C1 segment of cervical spinal cord (tissue), 14 donors: ENCODE data around the gene AFM.
A peak's percentile ranks its signal among the peaks of the same experiment; 100 is the strongest.

Source experiments
- DNase-seq, 14 donors: peaks; one replicate each; lab custom pipeline; 2025; lab: John Stamatoyannopoulos, UW

Gene AFM

DNA sequence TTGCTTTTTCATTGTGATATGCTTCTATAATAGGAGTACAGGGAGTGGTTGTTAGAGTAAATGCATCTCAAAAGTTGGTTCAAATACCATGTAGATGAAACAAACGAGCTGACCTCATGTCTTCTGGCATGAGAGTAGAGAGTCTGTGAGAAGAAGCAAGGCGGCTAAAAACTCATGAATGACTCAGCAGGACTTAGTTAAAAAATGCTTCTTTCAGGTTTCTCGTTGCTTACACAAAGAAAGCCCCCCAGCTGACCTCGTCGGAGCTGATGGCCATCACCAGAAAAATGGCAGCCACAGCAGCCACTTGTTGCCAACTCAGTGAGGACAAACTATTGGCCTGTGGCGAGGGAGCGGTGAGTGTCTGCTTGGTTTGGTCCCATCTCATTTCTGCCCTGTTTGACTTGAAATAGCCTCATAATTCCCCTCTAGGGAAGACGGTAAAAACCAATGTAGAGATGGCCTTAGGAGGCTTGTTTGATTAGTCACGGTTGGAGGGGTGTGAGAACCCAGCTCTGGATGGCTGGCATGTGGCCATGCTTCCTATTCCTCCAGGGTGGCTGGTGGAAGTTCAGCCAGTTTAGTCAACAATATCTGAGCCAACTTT lies 31.0 kb upstream of the AFM start:
- peak in 1 of 14 donors; percentile 12 for DNase-seq

DNA sequence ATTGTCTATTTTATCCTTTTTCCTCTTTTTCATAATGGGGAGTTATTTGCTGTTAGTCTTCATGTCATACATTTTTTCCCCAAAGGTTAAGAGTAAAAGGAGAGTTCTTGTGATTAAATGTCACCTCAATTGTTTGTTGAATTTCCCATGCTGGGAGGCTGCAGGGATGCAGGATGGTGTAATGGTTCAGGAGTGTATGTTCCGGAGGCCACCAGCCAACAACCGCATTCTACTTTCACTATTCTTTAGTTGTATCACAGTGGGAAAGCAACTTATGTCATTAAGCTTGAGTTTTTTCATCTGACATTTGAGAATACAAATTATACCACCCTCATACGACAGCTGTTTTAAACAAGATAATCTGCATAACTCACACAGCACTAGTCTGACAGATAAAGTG lies 30.1 kb upstream of the AFM start:
- DNase-seq: no peak

DNA sequence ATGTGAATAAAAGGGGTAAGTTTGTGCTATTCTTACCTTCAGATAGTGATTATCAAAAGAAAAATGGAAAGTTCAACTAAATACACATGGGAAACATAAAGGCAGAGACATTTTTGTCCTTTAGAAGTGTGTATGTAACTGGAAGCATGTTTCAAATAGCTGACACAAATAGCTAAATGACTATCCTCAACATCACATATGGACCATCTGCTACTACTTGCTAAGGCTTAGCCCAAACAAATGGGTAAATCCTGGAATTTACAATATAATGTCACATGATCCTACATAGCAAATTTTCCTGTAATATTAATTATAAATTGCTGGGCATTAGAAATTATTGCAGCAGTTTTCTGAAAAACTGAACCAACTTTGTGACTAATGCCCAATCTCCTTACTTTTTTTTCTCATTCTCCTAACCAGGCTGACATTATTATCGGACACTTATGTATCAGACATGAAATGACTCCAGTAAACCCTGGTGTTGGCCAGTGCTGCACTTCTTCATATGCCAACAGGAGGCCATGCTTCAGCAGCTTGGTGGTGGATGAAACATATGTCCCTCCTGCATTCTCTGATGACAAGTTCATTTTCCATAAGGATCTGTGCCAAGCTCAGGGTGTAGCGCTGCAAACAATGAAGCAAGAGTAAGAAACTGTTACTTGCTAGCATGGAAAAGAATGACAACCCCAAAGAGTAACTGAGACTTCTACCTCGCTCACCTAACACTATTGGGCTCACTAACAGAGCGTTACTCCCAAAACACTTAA lies 29.4 kb upstream of the AFM start:
- DNase-seq: peak in 1 of 14 donors; percentile 28

DNA sequence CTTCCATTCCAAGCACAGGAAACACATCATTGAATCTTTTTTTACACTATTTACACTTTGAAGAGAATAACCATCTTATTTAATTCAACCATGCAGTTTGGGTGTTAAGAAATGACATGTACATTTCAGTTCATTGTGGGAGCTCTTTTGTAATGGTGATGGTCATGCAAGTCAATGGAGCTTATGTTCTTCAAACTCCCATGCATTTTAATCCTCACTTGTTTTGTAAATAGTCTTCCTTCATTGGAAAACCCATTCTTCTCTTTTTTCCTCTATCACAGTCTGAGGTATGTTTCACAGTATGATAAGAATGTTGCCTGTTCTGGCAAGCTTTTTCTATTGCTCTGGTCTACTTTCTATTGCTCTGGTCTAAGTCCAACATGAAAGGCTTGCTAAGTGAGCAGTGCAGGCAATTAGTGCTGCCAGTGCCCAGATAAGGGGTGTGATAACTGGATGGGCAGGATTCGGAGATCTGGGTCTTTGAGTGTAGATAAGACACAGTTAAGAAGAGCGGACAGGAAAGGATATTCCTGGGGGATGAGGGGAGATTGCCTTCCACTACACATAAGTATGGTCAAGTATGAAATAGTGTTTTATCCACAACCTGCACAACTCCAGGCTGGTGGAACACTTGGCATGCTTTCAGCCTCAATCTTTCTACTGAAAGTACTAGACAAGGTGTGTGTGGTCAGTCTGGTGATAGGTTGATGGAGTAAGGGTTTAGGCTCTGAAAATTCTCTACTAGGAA lies 28.4 kb upstream of the AFM start:
- DNase-seq: no peak

DNA sequence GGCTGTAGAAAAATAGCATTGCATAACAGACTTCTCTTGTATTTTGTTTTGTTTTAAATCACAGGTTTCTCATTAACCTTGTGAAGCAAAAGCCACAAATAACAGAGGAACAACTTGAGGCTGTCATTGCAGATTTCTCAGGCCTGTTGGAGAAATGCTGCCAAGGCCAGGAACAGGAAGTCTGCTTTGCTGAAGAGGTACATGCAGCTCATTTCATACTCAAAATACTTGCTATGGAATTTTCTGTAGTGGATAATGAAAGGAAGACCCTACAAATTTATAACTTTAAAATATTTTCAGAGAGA lies 27.9 kb upstream of the AFM start:
- peak in 1 of 14 donors; percentile 2 for DNase-seq

DNA sequence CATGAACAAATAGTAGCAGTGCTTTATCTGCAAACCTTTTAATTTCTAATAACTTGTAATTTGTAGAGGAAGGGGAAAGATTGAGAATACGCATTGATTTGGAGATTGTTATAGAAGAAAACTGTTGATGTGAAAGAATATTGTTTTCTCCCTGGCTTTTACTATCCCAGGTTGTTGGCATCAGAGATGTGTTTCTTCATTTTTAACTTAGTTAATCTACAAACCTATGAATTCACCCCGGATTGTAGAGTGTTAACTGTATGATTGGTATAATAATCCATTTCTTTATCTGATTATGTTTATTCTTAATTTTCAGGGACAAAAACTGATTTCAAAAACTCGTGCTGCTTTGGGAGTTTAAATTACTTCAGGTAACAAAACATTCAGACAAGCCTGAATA lies 26.6 kb upstream of the AFM start:
- DNase-seq: no peak

DNA sequence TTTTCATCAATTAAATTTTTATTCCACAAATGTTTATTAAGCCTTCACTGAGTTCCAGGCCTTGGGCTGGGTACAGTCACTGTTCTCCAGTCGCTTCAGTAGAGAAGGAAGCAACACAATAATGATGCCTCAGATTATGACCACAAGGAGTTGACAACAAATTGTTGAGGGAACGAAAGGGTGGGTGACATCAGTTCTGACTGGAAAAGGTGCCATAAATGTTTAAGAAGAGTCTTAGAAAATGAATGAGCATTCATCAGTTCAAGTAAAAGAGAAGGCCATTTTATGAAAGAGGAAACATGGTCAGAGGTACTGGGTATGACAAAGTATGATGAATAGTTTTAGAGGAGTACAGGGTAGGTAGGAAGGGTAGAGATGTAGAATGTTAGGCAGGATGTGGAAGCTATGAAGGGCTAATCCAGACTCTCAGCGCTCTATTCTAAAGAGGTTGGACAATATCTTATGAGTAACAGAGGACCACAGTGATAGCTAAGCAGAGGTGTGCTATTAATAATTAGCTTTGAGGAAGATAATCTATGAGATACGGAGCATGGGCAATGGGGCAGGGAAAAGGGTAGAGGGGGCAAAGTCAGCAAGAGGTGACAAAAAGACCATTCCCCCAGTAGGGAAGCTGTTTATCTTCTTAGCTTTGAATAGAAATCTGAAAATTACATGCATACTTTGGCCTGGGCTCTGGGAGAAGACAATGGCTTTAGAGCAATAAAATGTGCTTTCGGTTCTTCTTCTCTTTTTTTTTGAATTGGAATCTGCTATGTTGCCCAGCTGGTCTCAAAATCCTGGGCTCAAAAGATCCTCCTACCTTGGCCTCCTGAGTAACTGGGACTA lies 25.1 kb upstream of the AFM start:
- no peak for DNase-seq

DNA sequence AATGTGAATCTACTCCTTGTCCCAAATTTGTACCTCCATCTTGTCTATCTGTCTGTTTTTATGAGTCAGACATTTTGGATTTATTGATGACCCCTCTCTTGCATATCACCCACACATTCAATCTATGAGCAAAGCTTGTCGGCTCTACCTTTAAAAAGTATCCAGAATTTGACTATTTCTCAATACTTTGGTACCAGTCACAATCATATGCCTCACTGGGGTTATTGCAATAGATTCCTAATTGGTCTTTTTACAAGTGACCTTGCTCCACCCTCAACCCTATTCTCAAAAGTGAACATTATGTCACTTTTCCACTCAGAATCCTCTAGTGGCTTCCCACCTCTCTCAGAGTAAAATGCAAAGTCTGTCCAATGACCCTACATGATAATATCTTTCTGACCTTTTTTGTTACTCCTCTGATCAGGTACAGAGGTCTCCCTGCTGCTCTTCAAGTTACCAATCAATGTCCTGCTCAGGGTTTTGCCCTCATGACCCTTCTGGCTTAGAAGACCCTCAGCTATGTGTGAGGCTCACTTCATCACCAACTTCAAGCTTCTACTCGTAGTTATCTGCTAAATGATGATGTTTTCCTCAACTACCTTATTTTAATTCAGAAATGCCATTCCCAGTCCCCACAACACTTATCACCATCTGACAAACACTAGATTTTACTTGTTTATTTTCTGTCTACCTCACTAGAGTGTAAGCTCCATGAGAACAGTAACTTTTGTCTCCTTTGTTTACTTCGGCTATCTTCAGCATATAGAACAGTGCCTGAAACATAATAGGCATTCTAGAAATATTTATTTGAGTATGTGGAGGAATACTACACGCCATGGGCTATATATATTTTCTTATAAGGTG lies 23.1 kb upstream of the AFM start:
- no peak for DNase-seq

DNA sequence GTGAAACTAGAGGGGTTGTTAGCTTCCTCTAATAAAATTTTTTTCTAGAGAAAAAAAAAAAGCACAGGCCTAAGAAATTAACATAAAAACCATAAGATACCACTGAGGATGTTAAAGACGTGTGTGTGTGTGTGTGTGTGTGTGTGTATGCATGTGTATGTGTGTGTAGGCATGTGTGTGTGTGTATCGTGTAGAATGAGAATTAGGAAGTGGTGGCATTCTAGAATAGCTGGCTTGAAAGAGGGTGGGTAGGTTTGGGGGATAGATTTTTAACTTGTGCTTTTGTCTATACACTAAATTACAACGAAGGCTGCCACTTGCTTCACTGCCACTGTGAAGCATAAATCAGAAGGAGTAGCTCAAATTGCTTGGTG lies 22.5 kb upstream of the AFM start:
- DNase-seq: no peak

DNA sequence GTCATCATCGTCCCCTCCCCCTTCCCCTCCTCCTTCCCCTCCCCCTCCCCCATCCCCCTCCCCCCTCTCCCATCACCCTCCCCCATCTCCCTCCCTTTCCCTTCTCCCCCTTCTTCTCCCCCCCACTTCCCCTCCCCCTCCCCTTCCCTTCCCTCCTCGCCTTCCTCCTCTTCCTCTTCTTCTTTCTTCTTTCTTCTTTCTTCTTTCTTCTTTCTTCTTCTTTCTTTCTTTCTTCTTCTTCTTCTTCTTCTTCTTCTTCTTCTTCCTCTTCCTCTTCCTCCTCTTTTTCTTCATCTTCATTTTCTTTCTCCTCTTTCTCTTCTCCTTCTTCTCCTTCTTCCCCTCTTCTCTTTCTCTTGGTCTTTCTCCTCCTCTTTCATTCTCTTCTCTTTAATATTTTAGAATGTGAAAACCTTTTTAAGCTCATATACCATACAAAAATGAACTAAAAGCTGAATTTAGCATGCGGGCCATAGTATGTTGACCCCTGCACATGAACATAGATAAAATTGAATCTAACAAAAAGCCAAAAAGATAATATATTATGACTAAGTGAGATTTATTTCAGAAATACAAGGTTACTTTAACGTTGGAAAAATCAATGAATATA lies 20.5 kb upstream of the AFM start:
- no peak for DNase-seq

DNA sequence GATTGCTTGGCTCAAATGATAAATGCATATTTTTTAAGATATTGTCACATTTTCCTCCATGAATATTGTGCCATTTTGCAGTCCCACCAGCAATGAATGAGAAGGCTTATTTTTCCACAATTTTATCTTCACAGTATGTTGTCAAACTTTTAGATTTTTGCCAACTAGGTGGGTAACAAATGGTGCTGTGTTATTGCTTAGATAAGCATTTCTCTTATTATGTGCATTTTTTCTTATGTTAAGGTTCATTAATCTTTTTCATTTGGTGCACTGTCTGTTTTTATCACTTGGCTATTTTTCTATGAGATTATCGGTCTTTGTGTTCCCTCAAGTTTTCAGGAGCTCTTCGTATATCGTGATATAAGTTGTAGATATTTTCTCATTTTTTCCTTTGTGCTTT lies 13.4 kb upstream of the AFM start:
- DNase-seq: no peak

DNA sequence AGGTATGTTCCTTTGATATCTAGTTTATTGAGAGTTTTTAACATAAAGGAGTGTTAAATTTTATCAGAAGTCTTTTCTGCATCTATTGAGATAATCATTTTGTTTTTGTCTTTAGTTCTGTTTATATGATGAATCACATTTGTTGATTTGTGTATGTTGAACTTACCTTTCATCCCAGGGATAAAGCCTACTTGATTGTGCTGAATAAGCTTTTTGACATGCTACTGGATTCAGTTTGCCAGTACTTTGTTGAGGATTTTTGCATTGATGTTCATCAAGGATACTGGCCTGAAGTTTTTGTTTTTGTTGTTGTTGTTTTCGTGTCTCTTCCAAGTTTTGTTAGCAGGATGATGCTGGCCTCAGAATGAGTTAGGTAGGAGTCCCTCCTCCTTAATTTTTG lies 10.8 kb upstream of the AFM start:
- no peak for DNase-seq

DNA sequence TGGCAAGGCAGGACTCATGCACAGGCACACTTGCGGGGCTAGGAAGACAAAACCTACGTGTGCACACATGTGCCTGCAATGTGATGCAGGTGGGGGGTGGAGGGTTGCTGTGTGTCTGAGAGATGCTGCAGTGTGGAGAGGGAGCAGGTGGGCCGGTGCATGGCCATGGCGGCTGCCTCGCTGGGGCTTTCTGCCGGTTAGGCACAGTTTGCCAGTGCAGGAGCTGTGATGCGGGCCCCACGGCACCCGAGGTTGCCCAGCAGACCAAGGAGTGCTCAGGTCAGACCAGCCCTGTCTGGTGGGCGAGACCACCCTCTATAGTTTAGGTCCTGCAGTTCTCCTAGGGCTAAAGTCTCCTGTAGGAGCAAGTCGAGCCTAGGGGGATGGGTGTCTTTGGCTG lies 4.4 kb upstream of the AFM start:
- DNase-seq: no peak

DNA sequence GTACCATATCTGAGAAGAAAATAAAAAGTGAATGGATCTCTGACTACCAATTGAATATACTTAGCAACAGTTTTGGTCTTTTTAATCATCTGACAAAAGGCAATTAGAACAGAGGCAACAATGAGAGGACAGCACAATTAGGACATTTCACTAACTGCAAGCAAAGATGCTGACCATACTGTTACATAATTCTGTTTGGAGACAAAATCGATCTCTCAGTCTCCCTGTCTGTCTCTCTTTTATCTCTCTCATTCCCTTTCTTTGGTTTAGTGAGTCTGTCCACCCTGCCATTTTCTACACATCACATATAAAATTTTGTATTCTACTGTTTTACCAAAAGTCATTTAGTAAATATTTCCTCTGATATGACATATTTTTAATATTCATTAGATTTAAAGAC lies 2.2 kb upstream of the AFM start:
- no peak for DNase-seq

DNA sequence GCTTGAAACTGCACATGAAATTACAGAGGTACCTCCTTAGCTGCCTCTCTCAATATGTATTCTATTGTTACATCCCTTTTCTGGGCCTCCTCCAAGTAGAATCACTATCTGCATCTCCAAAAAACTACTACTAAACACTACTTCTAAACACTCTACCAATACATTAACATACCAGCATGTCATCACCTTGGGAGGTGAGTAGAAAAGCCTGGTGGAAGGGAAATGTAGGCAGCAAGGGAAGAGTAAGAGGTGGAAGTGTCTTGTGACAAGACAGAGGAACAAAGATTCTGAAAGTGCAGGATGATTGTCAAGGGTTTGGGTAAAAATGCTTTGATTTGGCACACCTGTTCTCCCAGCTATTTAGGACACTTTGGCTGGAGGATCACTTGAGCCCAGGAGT lies 3.5 kb downstream of the AFM start:
- DNase-seq: no peak

DNA sequence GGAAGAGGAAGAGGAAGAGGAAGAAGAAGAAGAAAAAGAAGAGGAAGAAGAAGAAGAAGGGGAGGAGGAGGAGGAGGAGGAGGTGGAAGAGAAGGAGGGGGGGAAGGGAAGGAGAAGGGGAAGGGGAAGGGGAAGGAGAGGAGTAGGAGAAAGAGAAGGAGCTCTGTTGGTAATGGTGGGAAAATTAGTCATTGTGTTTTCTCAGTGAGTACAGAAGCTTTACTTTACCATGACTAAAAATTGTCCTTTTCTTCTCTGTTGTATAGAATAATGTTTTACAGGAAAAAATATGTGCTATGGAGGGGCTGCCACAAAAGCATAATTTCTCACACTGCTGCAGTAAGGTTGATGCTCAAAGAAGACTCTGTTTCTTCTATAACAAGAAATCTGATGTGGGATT lies 4.1 kb downstream of the AFM start:
- DNase-seq: no peak

DNA sequence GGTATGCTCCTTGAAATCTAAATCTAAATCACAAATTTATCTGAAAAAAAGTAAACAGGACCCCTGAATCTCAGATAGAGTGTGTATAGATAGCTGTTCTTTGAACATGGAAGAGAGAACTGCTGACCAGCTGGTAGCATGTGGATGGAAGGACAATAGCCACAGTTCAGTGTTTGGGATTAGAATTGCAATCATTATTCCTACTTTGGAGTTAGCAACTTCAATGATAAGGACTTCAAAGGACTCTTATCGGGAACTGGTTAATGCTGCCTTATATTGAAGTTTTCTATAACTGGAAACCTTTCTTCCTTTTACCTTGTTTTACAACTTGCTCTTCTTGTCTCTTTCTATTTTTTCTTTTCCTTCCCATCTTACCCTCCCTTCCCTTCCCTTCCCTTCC lies 5.0 kb downstream of the AFM start:
- DNase-seq: no peak

DNA sequence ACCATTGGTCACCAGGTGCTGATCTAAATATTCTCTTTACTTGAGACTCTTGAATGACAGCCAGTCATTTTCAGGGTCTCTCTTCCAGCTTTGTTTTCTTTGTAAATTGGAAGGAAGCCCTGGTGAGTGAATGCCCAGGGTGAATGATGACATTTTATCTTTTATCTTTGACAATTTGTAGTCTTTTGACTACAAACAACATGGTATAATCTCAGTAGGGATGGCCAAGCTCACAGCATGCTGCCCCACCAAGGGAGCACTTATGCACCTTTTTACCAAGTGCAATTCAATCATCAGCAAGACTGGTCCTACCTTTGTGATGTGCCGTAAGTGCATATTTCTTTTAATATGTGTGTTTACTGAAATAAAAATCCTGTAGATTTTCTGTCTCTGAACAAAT lies 5.7 kb downstream of the AFM start:
- DNase-seq: no peak

DNA sequence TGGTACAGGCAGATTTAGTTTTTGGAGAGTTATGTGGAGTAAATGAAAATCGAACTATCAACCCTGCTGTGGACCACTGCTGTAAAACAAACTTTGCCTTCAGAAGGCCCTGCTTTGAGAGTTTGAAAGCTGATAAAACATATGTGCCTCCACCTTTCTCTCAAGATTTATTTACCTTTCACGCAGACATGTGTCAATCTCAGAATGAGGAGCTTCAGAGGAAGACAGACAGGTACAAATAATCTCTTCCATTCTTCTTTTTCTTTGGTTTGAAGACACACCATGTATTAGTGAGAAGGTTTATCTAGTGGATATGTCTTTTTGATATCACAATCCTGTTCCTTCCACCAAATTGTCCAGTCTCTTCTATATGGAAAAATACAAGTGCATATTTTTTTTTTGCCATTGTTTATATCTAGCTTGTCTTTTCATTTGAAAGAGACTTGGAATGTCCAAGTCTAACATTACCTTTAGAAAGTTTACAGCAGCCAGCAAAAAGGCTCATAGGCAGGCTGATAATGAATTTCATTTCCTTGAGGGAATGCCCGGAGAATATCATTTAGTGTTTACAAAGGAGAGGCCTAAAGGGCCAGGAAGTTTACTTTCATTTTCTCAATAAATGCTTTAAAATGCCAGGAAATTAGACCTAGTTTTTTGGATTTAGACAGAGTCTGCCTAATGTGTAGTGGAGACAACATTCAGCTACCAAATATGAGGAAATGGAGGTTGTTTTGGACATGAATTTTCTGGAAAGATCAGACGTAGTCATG lies 18.6 kb downstream of the AFM start:
- DNase-seq: no peak

DNA sequence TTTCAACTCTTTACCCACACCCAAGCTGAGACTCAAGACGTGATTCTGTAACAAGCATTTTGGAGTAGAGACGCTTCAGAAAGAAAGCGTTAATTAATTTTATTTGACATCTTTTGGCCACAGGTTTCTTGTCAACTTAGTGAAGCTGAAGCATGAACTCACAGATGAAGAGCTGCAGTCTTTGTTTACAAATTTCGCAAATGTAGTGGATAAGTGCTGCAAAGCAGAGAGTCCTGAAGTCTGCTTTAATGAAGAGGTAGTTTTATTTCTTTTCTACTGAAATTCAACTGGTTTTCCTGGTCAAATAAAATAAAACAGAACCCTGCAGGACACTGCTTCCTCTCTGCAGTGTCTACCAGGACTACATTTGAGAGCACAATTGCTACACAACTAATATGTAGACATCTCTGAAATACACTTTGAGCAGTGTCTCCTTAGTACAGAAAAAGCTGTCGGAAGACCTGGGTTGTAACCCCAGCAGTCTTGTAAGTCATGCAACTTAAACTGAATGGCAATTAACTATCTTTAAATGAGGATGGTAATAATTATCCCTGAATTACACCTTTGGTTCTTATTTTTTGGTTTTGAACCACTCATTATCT lies 20.2 kb downstream of the AFM start:
- no peak for DNase-seq
